H9 (cell line): Measurements from ENCODE around the gene PARD3. TPM values are rescaled to one million over a fixed set of nuclear protein-coding genes. Genes with fewer than 3 reads are reported as not detected.

Source experiments
- DNase-seq: peaks from one replicate; pipeline ENCODE4 v3.0.0-alpha.2; 2017
- H2AFZ ChIP-seq: one replicate; pipeline ENCODE4 v1.6.1; 2013; ENCODE audit warnings: mild to moderate bottlenecking, low read length, control low read depth, moderate library complexity
- H2AK5ac ChIP-seq: 2 replicates; pipeline ENCODE4 v1.6.1; 2013; ENCODE audit warnings: low read length, control low read depth, mixed read lengths; ENCODE audit not compliant: insufficient read length
- H2BK120ac ChIP-seq: one replicate; pipeline ENCODE4 v1.6.1; 2013; ENCODE audit warnings: low read depth, mild to moderate bottlenecking, low read length, control low read depth, inconsistent platforms; ENCODE audit not compliant: poor library complexity, severe bottlenecking
- H2BK12ac ChIP-seq: 2 replicates; pipeline ENCODE4 v1.6.1; 2013; ENCODE audit warnings: low read length, control low read depth, mixed read lengths, low read depth; ENCODE audit not compliant: insufficient read length
- H2BK15ac ChIP-seq: 2 replicates; pipeline ENCODE4 v1.6.1; 2013; ENCODE audit warnings: low read depth, low read length, control low read depth
- H2BK20ac ChIP-seq: one replicate; pipeline ENCODE4 v1.6.1; 2013; ENCODE audit warnings: low read depth, mild to moderate bottlenecking, low read length, control low read depth, inconsistent platforms; ENCODE audit not compliant: poor library complexity, severe bottlenecking
- H2BK5ac ChIP-seq: 2 replicates; pipeline ENCODE4 v1.6.1; 2013; ENCODE audit warnings: low read length, control low read depth, mixed read lengths; ENCODE audit not compliant: insufficient read length
- H3K14ac ChIP-seq: 2 replicates; pipeline ENCODE4 v1.6.1; 2013; ENCODE audit warnings: low read length, control low read depth; ENCODE audit not compliant: insufficient read depth
- H3K18ac ChIP-seq: 2 replicates; pipeline ENCODE4 v1.6.1; 2013; ENCODE audit warnings: low read depth, mild to moderate bottlenecking, mixed read lengths, low read length, control low read depth; ENCODE audit not compliant: insufficient read length
- H3K23ac ChIP-seq: 2 replicates; pipeline ENCODE4 v1.6.1; 2013; ENCODE audit warnings: low read length, control low read depth, mixed read lengths, low read depth; ENCODE audit not compliant: insufficient read length
- H3K23me2 ChIP-seq: 2 replicates; pipeline ENCODE4 v1.6.1; 2013; ENCODE audit warnings: low read depth, mild to moderate bottlenecking, mixed read lengths, low read length, control low read depth; ENCODE audit not compliant: insufficient read length, poor library complexity, severe bottlenecking
- H3K27ac ChIP-seq: 2 replicates; pipeline ENCODE4 v1.5.1; 2013; ENCODE audit warnings: low read length, control low read depth, mixed read lengths, low read depth; ENCODE audit not compliant: insufficient read length
- H3K27me3 ChIP-seq: 2 replicates; pipeline ENCODE4 v1.6.1; 2013; ENCODE audit warnings: low read length, control low read depth, inconsistent platforms; ENCODE audit not compliant: insufficient read depth
- H3K4ac ChIP-seq: 2 replicates; pipeline ENCODE4 v1.6.1; 2013; ENCODE audit warnings: low read depth, mild to moderate bottlenecking, control low read depth, inconsistent platforms, low read length, moderate library complexity
- H3K4me1 ChIP-seq: 2 replicates; pipeline ENCODE4 v1.6.1; 2013; ENCODE audit warnings: low read length, control low read depth, inconsistent platforms; ENCODE audit not compliant: insufficient read depth
- H3K4me2 ChIP-seq: 2 replicates; pipeline ENCODE4 v1.6.1; 2013; ENCODE audit warnings: low read length, control low read depth, mixed read lengths; ENCODE audit not compliant: insufficient read length, insufficient read depth
- H3K56ac ChIP-seq: 2 replicates; pipeline ENCODE4 v1.6.1; 2013; ENCODE audit warnings: low read depth, mild to moderate bottlenecking, mixed read lengths, low read length, control low read depth; ENCODE audit not compliant: insufficient read length
- H3K79me1 ChIP-seq: 2 replicates; pipeline ENCODE4 v1.6.1; 2013; ENCODE audit warnings: low read depth, mild to moderate bottlenecking, moderate library complexity, low read length, control low read depth, inconsistent platforms; ENCODE audit not compliant: insufficient read depth, poor library complexity, severe bottlenecking
- H3K79me2 ChIP-seq: 2 replicates; pipeline ENCODE4 v1.6.1; 2013; ENCODE audit warnings: low read length, control low read depth, inconsistent platforms; ENCODE audit not compliant: insufficient read depth
- H3K9ac ChIP-seq: 2 replicates; pipeline ENCODE4 v1.6.1; 2013; ENCODE audit warnings: low read length, control low read depth, mixed read lengths; ENCODE audit not compliant: insufficient read length; ENCODE audit errors: extremely low read depth
- H3K9me3 ChIP-seq: one replicate; pipeline ENCODE4 v1.6.1; 2013; ENCODE audit warnings: low read depth, low read length, inconsistent platforms; ENCODE audit not compliant: control insufficient read depth
- H3T11ph ChIP-seq: one replicate; pipeline ENCODE4 v1.6.1; 2013; ENCODE audit warnings: mild to moderate bottlenecking, low read length, control low read depth, inconsistent platforms
- H4K20me1 ChIP-seq: one replicate; pipeline ENCODE4 v1.6.1; 2013; ENCODE audit not compliant: control insufficient read depth, insufficient read length, insufficient read depth
- H4K5ac ChIP-seq: 2 replicates; pipeline ENCODE4 v1.6.1; 2013; ENCODE audit warnings: low read depth, mild to moderate bottlenecking, mixed read lengths, low read length, control low read depth; ENCODE audit not compliant: insufficient read length
- H4K8ac ChIP-seq: replicated peaks from 2 replicates; pipeline ENCODE4 v1.6.1; 2013; ENCODE audit warnings: low read length, control low read depth, mixed read lengths, low read depth; ENCODE audit not compliant: insufficient read length
- H4K91ac ChIP-seq: 2 replicates; pipeline ENCODE4 v1.6.1; 2013; ENCODE audit warnings: low read depth, mild to moderate bottlenecking, moderate library complexity, mixed read lengths, low read length, control low read depth; ENCODE audit not compliant: insufficient read length
- H3K27ac Mint-ChIP-seq, 3 experiments: 2 replicates in 2 of 3; 3 replicates in 1 of 3; pipeline ENCODE4 v1.8.0; 2020 to 2021; ENCODE audit warnings: mixed read lengths in 3 of 3, mild to moderate bottlenecking in 1 of 3, moderate library complexity in 1 of 3
- H3K27me3 Mint-ChIP-seq: 2 replicates; pipeline ENCODE4 v1.8.0; 2021; ENCODE audit warnings: low read depth, mild to moderate bottlenecking, moderate library complexity, mixed read lengths
- H3K36me3 Mint-ChIP-seq, 3 experiments: 2 replicates in 2 of 3; 3 replicates in 1 of 3; pipeline ENCODE4 v1.8.0; 2020 to 2021; ENCODE audit warnings: low read depth in 3 of 3, mixed read lengths in 3 of 3; ENCODE audit not compliant: insufficient read depth in 1 of 3
- H3K4me1 Mint-ChIP-seq, 2 experiments: 2 replicates each; pipeline ENCODE4 v1.8.0; 2020; ENCODE audit warnings: mixed read lengths in 2 of 2
- H3K4me3 Mint-ChIP-seq, 2 experiments: 2 replicates in 1 of 2; 3 replicates in 1 of 2; pipeline ENCODE4 v1.8.0; 2020 to 2021; ENCODE audit warnings: mild to moderate bottlenecking in 2 of 2, mixed read lengths in 2 of 2, moderate library complexity in 1 of 2
- H3K9me3 Mint-ChIP-seq, 2 experiments: 2 replicates in 1 of 2; 3 replicates in 1 of 2; pipeline ENCODE4 v1.8.0; 2020; ENCODE audit warnings: mild to moderate bottlenecking in 2 of 2, mixed read lengths in 2 of 2, moderate library complexity in 1 of 2
- WGBS: extraction: QIAGEN DNeasy Blood & Tissue Kit; methylation state at CpG from one replicate; pipeline ENCODE4 v1.1.7; 2013; ENCODE audit warnings: missing lambda C conversion rate, low lambda C conversion rate, mixed read lengths; ENCODE audit not compliant: insufficient read length; ENCODE audit errors: extremely low coverage; 5-methylcytosine and 5-hydroxymethylcytosine counted together
- total RNA-seq: library from RNA; stranded (reverse); gene quantifications from 2 replicates; pipeline ENCODE4 v1.2.1, GENCODE V29; 2021
- TF ChIP-seq, protein P1 (sequence below): fragments of 200-600 bp; sonication (generic); conservative IDR thresholded peaks from 3 replicates; pipeline ENCODE4 v1.8.0; 2021; ENCODE audit warnings: antibody characterized with exemption, mild to moderate bottlenecking

The PARD3 gene
- total RNA-seq, 1 experiment from 2014 or later, result 44.7 TPM

DNA sequence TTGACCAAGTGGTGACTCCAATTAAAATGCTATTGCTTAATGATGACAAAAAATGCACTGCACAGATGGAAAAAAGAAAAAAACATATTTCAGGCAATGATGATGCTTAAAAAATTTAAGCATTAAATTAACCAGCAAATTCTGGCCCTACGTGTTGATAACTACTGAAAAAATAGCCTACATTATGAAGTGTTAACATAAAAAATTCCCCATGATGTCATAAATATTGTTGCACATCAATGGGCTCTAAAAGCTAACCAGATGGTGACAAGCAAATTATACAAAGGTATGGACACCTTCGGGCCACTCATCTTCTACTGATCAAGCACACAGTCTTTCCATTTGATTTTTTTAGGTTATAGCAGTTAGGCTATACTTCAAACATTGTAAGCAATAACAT lies 267.4 kb downstream of the PARD3 start:
- Histone ChIP-seq H4K20me1 (no peaks in the 10 kb centered on the region), H4K91ac (no peak overlapping the region), H3K4me1 (peaks cover 3% of the 10 kb centered on the region; the same call in 1 of the 2 replicates), H3K4me2 (no peak overlapping the region), H2BK20ac (no peak overlapping the region), H3K27me3 (no peaks in the 10 kb centered on the region), H2AK5ac (no peak overlapping the region), H3K27ac (no peak overlapping the region), H2AFZ (no peak overlapping the region), H4K8ac (no peak overlapping the region), H3K56ac (no peak overlapping the region), H3K79me2 (peaks cover 2% of the 10 kb centered on the region; the same call in 1 of the 2 replicates), H3K79me1 (no peaks in the 10 kb centered on the region), H3K9me3 (no peaks in the 10 kb centered on the region), H3K23ac (no peak overlapping the region), H2BK120ac (no peak overlapping the region), H4K5ac (no peak overlapping the region), H3K18ac (no peak overlapping the region), H3K4ac (no peak overlapping the region), H3K23me2 (no peaks in the 10 kb centered on the region), H2BK12ac (no peak overlapping the region), H3K9ac (no peak overlapping the region), H2BK5ac (no peak overlapping the region), H3T11ph (no peak overlapping the region), H2BK15ac (no peak overlapping the region), H3K14ac (no peak overlapping the region)
- H3K27me3 Mint-ChIP-seq, result no peaks in the 10 kb centered on the region
- peaks cover 21 to 25% of the 10 kb centered on the region in 2 experiments for H3K4me1 Mint-ChIP-seq
- H3K9me3 Mint-ChIP-seq, result no peaks in the 10 kb centered on the region
- WGBS, result no CpG with 5 or more reads among the region's 2 CpGs
- TF ChIP-seq, protein P1, sequence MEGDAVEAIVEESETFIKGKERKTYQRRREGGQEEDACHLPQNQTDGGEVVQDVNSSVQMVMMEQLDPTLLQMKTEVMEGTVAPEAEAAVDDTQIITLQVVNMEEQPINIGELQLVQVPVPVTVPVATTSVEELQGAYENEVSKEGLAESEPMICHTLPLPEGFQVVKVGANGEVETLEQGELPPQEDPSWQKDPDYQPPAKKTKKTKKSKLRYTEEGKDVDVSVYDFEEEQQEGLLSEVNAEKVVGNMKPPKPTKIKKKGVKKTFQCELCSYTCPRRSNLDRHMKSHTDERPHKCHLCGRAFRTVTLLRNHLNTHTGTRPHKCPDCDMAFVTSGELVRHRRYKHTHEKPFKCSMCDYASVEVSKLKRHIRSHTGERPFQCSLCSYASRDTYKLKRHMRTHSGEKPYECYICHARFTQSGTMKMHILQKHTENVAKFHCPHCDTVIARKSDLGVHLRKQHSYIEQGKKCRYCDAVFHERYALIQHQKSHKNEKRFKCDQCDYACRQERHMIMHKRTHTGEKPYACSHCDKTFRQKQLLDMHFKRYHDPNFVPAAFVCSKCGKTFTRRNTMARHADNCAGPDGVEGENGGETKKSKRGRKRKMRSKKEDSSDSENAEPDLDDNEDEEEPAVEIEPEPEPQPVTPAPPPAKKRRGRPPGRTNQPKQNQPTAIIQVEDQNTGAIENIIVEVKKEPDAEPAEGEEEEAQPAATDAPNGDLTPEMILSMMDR, result no peak
- no peak overlapping the region for H3K27ac Mint-ChIP-seq
- H3K4me3 Mint-ChIP-seq, result no peak overlapping the region
- no peak for DNase-seq
- H3K36me3 Mint-ChIP-seq, result no peaks in the 10 kb centered on the region
